GM21367 (cell line): ENCODE results near the gene GCGR.

ENCODE experiments used
- ATAC-seq: cut with Tn5 transposase; IDR thresholded peaks from one replicate; pipeline ENCODE4 v1.9.1; 2021; ENCODE audit not compliant: unreplicated experiment

GCGR gene

GRCh38 chr17:81811705-81812570 lies 8.0 kb downstream of the GCGR start:
- no peak for ATAC-seq

GRCh38 chr17:81812571-81813370 lies 8.8 kb downstream of the GCGR start:
- no peak for ATAC-seq

DNA sequence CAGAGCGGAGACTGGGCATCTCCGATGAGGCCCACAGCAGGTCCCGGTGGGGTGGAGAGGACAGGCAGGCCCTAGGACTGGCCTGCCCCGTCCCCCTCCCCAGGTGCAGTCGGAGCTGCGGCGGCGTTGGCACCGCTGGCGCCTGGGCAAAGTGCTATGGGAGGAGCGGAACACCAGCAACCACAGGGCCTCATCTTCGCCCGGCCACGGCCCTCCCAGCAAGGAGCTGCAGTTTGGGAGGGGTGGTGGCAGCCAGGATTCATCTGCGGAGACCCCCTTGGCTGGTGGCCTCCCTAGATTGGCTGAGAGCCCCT lies 9.4 kb downstream of the GCGR start:
- no peak for ATAC-seq

GRCh38 chr17:81813861-81814683 lies 10.1 kb downstream of the GCGR start:
- ATAC-seq = no peak

GRCh38 chr17:81814748-81815645 lies 11.0 kb downstream of the GCGR start:
- no peak for ATAC-seq

- no peak for ATAC-seq
Observed at GRCh38 chr17:81815646-81815986, 11.7 kb downstream of the GCGR start.

- no peak for ATAC-seq
Observed at GRCh38 chr17:81817758-81818147, 13.8 kb downstream of the GCGR start.

GRCh38 chr17:81819708-81820107 lies 15.8 kb downstream of the GCGR start:
- no peak for ATAC-seq

DNA sequence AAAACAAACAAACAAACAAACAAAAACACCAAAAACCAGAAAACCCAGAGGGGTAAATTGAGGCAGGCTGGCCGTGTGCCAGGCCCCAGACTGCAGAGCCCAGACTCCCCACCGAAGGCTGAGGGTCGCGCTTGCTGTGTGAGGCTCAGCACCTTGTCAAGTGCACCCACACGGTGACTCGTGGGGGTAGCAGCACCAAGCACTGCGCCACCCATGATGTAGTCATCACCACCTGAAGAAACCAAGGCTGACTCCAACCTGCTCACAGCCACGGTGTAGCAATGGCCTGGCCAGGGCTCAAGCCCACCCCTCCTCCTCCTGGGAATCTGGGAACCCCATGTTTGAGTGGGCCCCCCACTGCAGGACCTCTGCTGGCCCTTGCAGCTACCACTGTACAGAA lies 17.2 kb downstream of the GCGR start:
- no peak for ATAC-seq

DNA sequence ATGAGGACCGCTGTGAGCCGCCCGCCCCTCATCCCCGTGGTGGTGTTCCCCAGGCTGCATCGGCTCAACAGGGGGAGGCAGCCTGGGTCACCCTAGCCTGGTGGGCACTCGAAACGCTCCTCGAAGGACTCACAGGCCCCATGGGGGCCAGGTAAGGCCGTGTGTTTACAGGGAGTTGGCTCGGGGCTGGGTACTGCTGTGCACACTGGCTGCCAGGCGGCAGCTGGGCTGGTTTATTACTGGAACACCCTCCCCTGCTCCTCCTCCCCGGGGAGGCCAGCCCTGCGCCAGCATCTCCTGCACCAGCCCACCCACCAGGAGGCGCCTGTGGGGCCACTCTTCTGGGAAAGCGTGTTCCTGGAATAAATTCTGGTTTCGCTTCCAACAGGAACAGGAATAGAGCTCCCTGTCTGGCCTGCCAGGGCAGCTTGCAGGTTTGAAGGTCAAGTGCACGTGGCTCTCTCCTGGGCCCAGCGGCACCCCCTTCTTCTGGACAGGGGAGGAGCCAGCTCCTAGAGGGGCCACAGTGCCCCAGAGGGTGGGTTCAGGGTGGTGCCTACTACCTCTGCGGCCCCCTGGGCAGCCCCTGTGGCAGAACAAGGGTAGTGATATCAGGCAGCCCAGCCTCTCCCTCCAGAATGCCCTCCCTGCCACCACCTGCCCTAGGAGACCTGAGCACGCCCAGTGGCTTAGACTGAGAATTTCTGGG lies 17.8 kb downstream of the GCGR start:
- no peak for ATAC-seq

DNA sequence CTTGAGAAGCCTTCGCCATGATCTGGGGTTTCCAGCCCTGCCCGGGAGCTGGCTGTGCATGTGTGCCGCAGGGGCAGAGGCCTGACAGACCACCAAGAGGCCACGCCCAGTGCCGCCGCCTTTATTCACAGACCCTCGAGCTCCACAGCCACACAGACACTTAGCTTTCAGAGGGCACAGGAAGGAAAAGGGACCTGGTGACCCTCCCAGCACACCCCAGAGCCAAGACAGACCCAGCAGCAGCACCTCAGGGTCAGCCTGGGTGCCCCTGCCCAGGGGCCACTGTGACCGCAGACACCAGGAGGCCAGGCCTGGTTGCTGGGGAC lies 18.3 kb downstream of the GCGR start:
- ATAC-seq = no peak

DNA sequence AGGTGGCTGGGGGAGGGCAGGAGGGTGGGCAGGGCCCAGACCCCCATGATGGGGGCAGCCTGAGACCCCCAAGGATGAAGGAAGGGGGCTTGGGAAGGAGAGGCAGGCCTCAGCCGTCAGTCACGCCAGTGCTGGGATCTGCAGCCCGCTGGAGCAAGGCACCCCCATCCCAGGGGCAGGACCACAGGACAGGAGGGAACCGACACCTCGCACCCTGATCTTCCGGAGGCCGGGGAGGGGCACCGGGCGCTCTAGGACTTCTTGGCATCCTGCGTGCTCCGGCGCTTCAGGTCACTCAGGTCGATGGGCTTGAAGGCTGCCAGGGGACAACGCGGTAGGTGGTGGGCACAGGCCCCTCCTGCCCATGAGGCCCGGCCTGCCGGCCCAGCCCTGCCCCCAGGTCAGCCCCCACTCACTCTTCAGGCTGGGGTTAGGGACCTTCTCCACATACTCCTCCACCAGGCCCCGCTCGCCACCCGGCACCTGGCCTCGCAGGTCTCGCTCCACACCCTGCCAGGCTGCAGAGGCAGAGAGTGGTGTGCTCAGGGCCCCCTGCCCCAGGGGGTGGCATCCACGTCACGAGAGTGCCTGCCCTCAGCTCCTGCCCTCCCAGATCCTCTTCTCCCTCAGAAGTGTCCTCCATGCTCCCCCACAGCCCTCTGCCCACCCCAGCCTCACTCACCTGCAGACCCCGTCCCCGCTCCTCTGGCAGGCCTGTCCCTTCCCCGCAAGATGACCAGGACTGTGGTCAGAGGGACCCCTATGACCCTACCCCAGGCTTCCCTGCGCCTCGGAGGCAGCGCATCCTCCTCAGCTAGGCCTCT lies 19.3 kb downstream of the GCGR start:
- no peak for ATAC-seq

GRCh38 chr17:81823820-81824550 lies 20.0 kb downstream of the GCGR start:
- no peak for ATAC-seq

DNA sequence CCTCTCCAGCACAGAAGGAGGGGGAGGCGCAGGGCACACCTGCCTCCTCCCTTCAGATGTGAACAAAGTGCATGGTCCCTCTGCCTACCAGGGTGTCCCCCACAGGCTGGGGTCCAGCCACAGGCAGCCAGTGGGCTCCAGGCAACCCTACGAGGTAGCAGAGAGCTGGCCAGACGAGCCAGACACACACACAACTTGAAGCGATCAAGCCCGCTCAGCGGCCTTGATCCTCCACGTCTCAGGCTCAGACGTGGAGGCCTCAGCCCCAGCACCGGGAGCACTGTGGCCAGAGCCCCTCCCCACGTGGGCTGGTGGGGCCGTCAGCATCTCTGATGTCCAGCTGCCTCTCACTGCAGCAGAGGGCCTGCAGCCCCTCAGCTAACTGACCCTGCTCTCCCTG lies 20.6 kb downstream of the GCGR start:
- ATAC-seq = no peak

GRCh38 chr17:81825841-81826466 lies 22.0 kb downstream of the GCGR start:
- ATAC-seq = no peak

- no peak for ATAC-seq
Observed at GRCh38 chr17:81828656-81829055, 24.7 kb downstream of the GCGR start.

GRCh38 chr17:81829858-81830257 lies 25.9 kb downstream of the GCGR start:
- ATAC-seq = no peak

- ATAC-seq = no peak
Observed at GRCh38 chr17:81831563-81831956, 27.6 kb downstream of the GCGR start.
